Tibial nerve (tissue), 3 donors: ENCODE data around the gene FPR3.

ENCODE experiments used
- POLR2A ChIP-seq, 2 donors: fragments of 450-650 bp; IDR thresholded peaks; one replicate each; pipeline ENCODE4 v1.6.1; 2017; ENCODE audit warnings: antibody characterized with exemption in 2 of 2, mild to moderate bottlenecking in 2 of 2, moderate library complexity in 2 of 2
- TF ChIP-seq, protein P1 (sequence below), 5 experiments: fragments of 200-600 bp in 3 of 5; fragments of 450-650 bp in 2 of 5; sonication (generic) in 3 of 5; IDR thresholded peaks; one replicate each; pipeline ENCODE4 v1.5.1; 2016 to 2019; ENCODE audit warnings: antibody characterized with exemption in 5 of 5, mild to moderate bottlenecking in 3 of 5, moderate library complexity in 2 of 5

DNA sequence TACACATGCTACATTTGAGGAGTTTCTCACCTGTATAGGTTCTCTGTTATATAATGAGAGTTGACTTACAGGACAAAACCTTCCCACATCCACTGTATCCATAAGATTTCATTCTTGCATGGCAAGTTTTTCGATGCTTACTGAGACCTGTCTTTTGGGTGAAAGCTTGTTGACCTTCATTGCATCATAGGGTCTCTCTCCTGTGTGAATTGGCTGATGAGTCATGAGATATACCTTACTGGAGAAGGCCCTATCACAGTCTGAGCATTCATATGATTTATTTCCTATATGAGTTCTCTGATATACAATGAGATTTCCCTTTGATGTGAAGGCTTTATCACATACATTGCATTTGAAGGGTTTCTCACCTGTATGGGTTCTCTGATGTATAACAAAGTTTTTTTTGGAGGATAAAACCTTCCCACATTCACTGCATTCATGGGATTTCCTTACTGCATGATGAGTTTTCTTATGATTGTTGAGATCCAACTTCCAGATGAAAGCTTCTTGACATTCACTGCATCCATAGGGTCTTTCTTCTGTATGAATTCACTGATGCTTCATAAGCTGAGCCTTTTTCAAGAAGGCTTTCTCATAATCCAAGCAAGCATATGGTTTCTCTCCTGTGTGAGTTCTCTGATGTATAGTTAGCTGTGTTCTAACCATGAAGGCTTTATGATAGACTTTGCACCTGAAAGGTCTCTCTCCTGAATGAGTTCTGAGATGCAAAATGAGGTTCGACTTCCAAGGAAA, 67.1 kb downstream of the FPR3 start:
- TF ChIP-seq, protein P1, sequence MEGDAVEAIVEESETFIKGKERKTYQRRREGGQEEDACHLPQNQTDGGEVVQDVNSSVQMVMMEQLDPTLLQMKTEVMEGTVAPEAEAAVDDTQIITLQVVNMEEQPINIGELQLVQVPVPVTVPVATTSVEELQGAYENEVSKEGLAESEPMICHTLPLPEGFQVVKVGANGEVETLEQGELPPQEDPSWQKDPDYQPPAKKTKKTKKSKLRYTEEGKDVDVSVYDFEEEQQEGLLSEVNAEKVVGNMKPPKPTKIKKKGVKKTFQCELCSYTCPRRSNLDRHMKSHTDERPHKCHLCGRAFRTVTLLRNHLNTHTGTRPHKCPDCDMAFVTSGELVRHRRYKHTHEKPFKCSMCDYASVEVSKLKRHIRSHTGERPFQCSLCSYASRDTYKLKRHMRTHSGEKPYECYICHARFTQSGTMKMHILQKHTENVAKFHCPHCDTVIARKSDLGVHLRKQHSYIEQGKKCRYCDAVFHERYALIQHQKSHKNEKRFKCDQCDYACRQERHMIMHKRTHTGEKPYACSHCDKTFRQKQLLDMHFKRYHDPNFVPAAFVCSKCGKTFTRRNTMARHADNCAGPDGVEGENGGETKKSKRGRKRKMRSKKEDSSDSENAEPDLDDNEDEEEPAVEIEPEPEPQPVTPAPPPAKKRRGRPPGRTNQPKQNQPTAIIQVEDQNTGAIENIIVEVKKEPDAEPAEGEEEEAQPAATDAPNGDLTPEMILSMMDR (IDR thresholded peaks at IDR 0.05), result no peak
- no peak for TF ChIP-seq POLR2A (IDR thresholded peaks at IDR 0.05)
